ENCODE results near the gene PEAK1.

PEAK1 gene

DNA sequence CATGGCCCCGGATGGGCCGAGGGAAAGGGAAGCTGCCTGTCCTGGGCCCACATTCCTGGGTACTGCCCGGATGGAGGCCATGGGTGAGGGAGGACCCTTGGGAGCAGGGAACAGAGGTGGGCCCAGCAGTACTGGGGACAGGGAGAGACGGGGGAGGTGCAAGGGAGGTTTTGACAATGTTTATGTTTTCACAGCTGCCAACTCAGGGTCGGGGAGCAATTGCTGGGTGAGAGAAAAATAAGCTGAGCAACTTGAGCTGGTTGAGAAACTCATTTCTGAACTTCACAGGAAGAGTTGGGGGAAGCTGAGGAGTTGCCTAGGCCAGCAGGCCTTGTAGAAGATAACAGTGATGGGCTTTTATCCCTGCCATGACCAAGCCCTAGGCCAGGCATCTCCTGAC lies 337.9 kb downstream of the PEAK1 start:
- Histone ChIP-seq H3K27ac (ENCODE audit: low read depth, low read length) (no peak overlapping the region), H3K4me3 (ENCODE audit: insufficient read depth, low read length, poor library complexity, severe bottlenecking) (no peak overlapping the region), H3K9ac (ENCODE audit: low read length) (no peak overlapping the region), H3K4me2 (ENCODE audit: low read depth, low read length, poor library complexity, severe bottlenecking) (no peak overlapping the region), H3F3A (ENCODE audit: insufficient read depth) (no peaks in the 10 kb centered on the region), H3K79me2 (ENCODE audit: insufficient read depth, low read length) (no peaks in the 10 kb centered on the region), H3K27me3 (ENCODE audit: low read length) (no peaks in the 10 kb centered on the region), H3K9me2 (replicated peaks; ENCODE audit: insufficient read depth, low read length) (no peaks in the 10 kb centered on the region), H3K9me3 (ENCODE audit: insufficient read depth, low read length) (no peaks in the 10 kb centered on the region), H3K36me3 (ENCODE audit: low read length) (no peaks in the 10 kb centered on the region), H4K20me1 (ENCODE audit: low read depth, low read length) (no peaks in the 10 kb centered on the region), H2AFZ (ENCODE audit: low read depth, low read length, severe bottlenecking) (no peak overlapping the region)
- TF ChIP-seq EZH2phosphoT487 (conservative IDR thresholded peaks at IDR 0.05; ENCODE audit: low read length) = no peak
- TF ChIP-seq, protein P1, sequence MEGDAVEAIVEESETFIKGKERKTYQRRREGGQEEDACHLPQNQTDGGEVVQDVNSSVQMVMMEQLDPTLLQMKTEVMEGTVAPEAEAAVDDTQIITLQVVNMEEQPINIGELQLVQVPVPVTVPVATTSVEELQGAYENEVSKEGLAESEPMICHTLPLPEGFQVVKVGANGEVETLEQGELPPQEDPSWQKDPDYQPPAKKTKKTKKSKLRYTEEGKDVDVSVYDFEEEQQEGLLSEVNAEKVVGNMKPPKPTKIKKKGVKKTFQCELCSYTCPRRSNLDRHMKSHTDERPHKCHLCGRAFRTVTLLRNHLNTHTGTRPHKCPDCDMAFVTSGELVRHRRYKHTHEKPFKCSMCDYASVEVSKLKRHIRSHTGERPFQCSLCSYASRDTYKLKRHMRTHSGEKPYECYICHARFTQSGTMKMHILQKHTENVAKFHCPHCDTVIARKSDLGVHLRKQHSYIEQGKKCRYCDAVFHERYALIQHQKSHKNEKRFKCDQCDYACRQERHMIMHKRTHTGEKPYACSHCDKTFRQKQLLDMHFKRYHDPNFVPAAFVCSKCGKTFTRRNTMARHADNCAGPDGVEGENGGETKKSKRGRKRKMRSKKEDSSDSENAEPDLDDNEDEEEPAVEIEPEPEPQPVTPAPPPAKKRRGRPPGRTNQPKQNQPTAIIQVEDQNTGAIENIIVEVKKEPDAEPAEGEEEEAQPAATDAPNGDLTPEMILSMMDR (IDR thresholded peaks at IDR 0.05; ENCODE audit: insufficient read depth, low read length, poor library complexity, severe bottlenecking) = no peak

DNA sequence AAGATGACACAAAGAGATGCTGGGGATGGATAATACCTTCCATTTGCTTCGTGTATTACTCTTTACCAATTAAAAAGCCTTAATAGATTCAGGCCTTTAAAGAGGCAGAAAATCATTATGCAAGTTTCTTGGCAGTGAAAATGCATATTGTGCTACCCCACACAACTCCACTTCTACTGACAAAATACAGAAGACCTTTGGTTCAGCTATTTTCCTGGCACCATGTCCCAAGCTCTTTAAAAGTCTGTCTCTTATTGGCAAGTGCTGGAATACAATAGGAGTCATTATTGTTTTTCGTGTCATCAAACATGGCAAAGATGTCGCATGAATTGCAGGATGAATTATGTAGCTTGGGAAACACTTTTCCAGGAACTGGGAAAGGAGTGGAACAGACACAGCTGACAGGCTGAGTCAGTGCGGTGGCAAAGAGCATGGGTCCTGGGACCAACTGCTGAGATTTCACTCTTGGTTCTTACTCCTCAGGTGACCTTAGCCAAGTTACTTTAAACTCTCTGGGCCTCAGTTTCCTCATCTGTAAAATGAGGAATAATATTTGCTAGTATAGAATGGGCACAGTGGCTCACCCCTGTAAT lies 343.5 kb downstream of the PEAK1 start:
- no peak for TF ChIP-seq EZH2phosphoT487 (conservative IDR thresholded peaks at IDR 0.05; ENCODE audit: low read length)

DNA sequence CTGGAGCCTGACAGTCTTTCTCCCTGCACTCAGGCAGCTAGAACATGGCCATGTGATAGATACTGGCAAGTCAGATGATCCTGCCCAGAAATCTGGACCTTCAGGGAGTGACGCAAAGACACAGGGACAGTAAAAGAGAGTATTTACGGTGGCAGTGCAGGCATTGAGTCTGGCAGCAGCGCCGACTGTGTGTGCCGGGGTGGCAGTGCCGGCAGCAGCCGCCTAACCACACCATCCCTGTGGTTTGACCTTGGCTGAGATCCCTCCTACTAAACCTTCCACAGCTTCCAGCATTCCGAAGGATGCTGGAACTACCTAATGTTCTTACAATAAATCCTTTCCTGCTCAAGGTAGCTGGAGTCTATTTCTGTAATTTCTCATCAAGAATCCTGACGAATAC lies 344.4 kb downstream of the PEAK1 start:
- Histone ChIP-seq H2AFZ (ENCODE audit: low read depth, low read length, severe bottlenecking) (no peak overlapping the region), H3K36me3 (ENCODE audit: low read length) (no peaks in the 10 kb centered on the region), H3K4me3 (ENCODE audit: insufficient read depth, low read length, poor library complexity, severe bottlenecking) (no peak overlapping the region), H3K9ac (ENCODE audit: low read length) (no peak overlapping the region), H3K9me2 (replicated peaks; ENCODE audit: insufficient read depth, low read length) (no peaks in the 10 kb centered on the region), H3F3A (ENCODE audit: insufficient read depth) (no peaks in the 10 kb centered on the region), H3K9me3 (ENCODE audit: insufficient read depth, low read length) (no peaks in the 10 kb centered on the region), H3K27ac (ENCODE audit: low read depth, low read length) (no peak overlapping the region), H3K79me2 (ENCODE audit: insufficient read depth, low read length) (no peaks in the 10 kb centered on the region), H4K20me1 (ENCODE audit: low read depth, low read length) (no peaks in the 10 kb centered on the region), H3K27me3 (ENCODE audit: low read length) (no peaks in the 10 kb centered on the region), H3K4me2 (ENCODE audit: low read depth, low read length, poor library complexity, severe bottlenecking) (no peak overlapping the region)
- TF ChIP-seq, protein P1 (IDR thresholded peaks at IDR 0.05; ENCODE audit: insufficient read depth, low read length, poor library complexity, severe bottlenecking) = no peak
- TF ChIP-seq EZH2phosphoT487 (conservative IDR thresholded peaks at IDR 0.05; ENCODE audit: low read length) = no peak

More for the DNA sequence above, 343.5 kb downstream of the PEAK1 start:
- Histone ChIP-seq H3K79me2 (ENCODE audit: insufficient read depth, low read length) (no peaks in the 10 kb centered on the region), H3K4me2 (ENCODE audit: low read depth, low read length, poor library complexity, severe bottlenecking) (no peak overlapping the region), H3K9ac (ENCODE audit: low read length) (no peak overlapping the region), H3K27me3 (ENCODE audit: low read length) (no peaks in the 10 kb centered on the region), H3K9me2 (replicated peaks; ENCODE audit: insufficient read depth, low read length) (no peaks in the 10 kb centered on the region), H2AFZ (ENCODE audit: low read depth, low read length, severe bottlenecking) (no peak overlapping the region), H3K36me3 (ENCODE audit: low read length) (no peaks in the 10 kb centered on the region), H3K27ac (ENCODE audit: low read depth, low read length) (no peak overlapping the region), H4K20me1 (ENCODE audit: low read depth, low read length) (no peaks in the 10 kb centered on the region), H3F3A (ENCODE audit: insufficient read depth) (no peaks in the 10 kb centered on the region), H3K9me3 (ENCODE audit: insufficient read depth, low read length) (no peaks in the 10 kb centered on the region), H3K4me3 (ENCODE audit: insufficient read depth, low read length, poor library complexity, severe bottlenecking) (no peak overlapping the region)

DNA sequence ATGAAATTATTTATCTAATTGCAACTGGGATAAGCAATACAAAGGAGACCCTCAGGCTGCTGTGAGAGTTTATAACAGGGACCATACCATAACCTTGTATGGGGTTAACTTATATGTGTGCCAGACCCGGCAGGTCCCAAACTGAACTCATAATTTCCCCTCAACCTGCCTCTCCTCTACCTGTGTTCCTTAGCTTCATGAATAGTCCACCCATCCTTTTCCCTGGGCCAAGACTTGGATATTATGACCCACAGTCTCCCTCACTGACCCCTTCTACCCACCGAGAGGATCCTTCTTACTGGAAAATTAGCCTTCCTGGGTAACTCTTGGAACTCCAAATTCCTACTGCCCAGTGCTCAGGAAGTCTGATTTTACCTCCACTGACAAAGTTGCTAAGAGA lies 345.6 kb downstream of the PEAK1 start:
- H3K27me3 ChIP-seq (ENCODE audit: low read length) = no peaks in the 10 kb centered on the region
- H4K20me1 ChIP-seq (ENCODE audit: low read depth, low read length) = no peaks in the 10 kb centered on the region
- no peaks in the 10 kb centered on the region for H3K79me2 ChIP-seq (ENCODE audit: insufficient read depth, low read length)
- TF ChIP-seq, protein P1 (IDR thresholded peaks at IDR 0.05; ENCODE audit: insufficient read depth, low read length, poor library complexity, severe bottlenecking) = no peak
- no peak overlapping the region for H2AFZ ChIP-seq (ENCODE audit: low read depth, low read length, severe bottlenecking)
- no peaks in the 10 kb centered on the region for H3K9me3 ChIP-seq (ENCODE audit: insufficient read depth, low read length)
- no peak overlapping the region for H3K9ac ChIP-seq (ENCODE audit: low read length)
- no peak overlapping the region for H3K4me3 ChIP-seq (ENCODE audit: insufficient read depth, low read length, poor library complexity, severe bottlenecking)
- H3K9me2 ChIP-seq (replicated peaks; ENCODE audit: insufficient read depth, low read length) = no peaks in the 10 kb centered on the region
- no peak overlapping the region for H3K27ac ChIP-seq (ENCODE audit: low read depth, low read length)
- no peaks in the 10 kb centered on the region for H3F3A ChIP-seq (ENCODE audit: insufficient read depth)
- no peaks in the 10 kb centered on the region for H3K36me3 ChIP-seq (ENCODE audit: low read length)
- H3K4me2 ChIP-seq (ENCODE audit: low read depth, low read length, poor library complexity, severe bottlenecking) = no peak overlapping the region

All from SU-DHL-6 (cell line).